HEK293 (cell line): Measurements from ENCODE around the gene RPS14.

ENCODE experiments used
- CTCF ChIA-PET: fragments of 350-600 bp; formaldehyde crosslinking; extraction: SDS; loops from one replicate; lab custom pipeline; 2021; ENCODE audit warnings: antibody characterized with exemption; lab: Yijun Ruan, JAX
- POLR2A ChIA-PET: fragments of 300-600 bp; formaldehyde crosslinking; extraction: SDS; loops from one replicate; lab custom pipeline; 2020; ENCODE audit warnings: antibody characterized with exemption, inconsistent platforms; lab: Yijun Ruan, JAX
- H3K27ac ChIP-seq: fragments of 200-500 bp; sonication (Bioruptor generic); 2 replicates; pipeline ENCODE4 v1.5.1; 2014; ENCODE audit warnings: low read depth, low read length, control low read depth, inconsistent platforms; ENCODE audit errors: extremely low read depth
- H3K36me3 ChIP-seq, 2 experiments: fragments of 200-500 bp in 1 of 2; sonication (Bioruptor generic) in 1 of 2; 1 replicate in 1 of 2; 2 replicates in 1 of 2; pipeline ENCODE4 v1.5.1; 2014 to 2017; ENCODE audit warnings: inconsistent platforms in 2 of 2, low read length in 2 of 2; ENCODE audit not compliant: control insufficient read depth in 2 of 2, insufficient read depth in 1 of 2
- H3K4me1 ChIP-seq: fragments of 200-500 bp; sonication (Bioruptor generic); 2 replicates; pipeline ENCODE4 v1.5.1; 2014; ENCODE audit warnings: mild to moderate bottlenecking, low read length, inconsistent platforms; ENCODE audit not compliant: control insufficient read depth, insufficient read depth
- H3K4me3 ChIP-seq: 2 replicates; pipeline ENCODE4 v1.5.1; 2011; ENCODE audit warnings: low read depth, mild to moderate bottlenecking, control low read depth, low read length, moderate library complexity
- H3K9me3 ChIP-seq: fragments of 200-500 bp; sonication (Bioruptor generic); 2 replicates; pipeline ENCODE4 v1.5.1; 2014; ENCODE audit warnings: low read depth, low read length, inconsistent platforms; ENCODE audit not compliant: control insufficient read depth, insufficient read depth
- BCL11A ChIP-seq: fragments of 450-650 bp; formaldehyde crosslinking; IDR thresholded peaks from 2 replicates; pipeline ENCODE4 v1.5.1; 2016; ENCODE audit warnings: low read depth, missing biosample characterization, missing genetic modification characterization
- GFI1B ChIP-seq: fragments of 450-650 bp; formaldehyde crosslinking; IDR thresholded peaks from 2 replicates; pipeline ENCODE4 v1.5.1; 2016; ENCODE audit warnings: missing biosample characterization, missing genetic modification characterization
- GLIS2 ChIP-seq: fragments of 450-650 bp; formaldehyde crosslinking; IDR thresholded peaks from 2 replicates; pipeline ENCODE4 v1.5.1; 2016; ENCODE audit warnings: missing biosample characterization, missing genetic modification characterization
- KLF1 ChIP-seq: fragments of 450-650 bp; formaldehyde crosslinking; IDR thresholded peaks from 2 replicates; pipeline ENCODE4 v1.5.1; 2016; ENCODE audit warnings: missing biosample characterization, missing genetic modification characterization
- KLF17 ChIP-seq: fragments of 450-650 bp; formaldehyde crosslinking; IDR thresholded peaks from 2 replicates; pipeline ENCODE4 v1.5.1; 2016; ENCODE audit warnings: missing biosample characterization, missing genetic modification characterization
- OSR2 ChIP-seq: fragments of 450-650 bp; formaldehyde crosslinking; IDR thresholded peaks from 2 replicates; pipeline ENCODE4 v1.5.1; 2016; ENCODE audit warnings: missing biosample characterization, missing genetic modification characterization
- SP3 ChIP-seq: fragments of 450-650 bp; formaldehyde crosslinking; IDR thresholded peaks from 2 replicates; pipeline ENCODE4 v1.5.1; 2016; ENCODE audit warnings: missing biosample characterization, missing genetic modification characterization
- WT1 ChIP-seq: fragments of 450-650 bp; formaldehyde crosslinking; IDR thresholded peaks from 2 replicates; pipeline ENCODE4 v1.5.1; 2016; ENCODE audit warnings: missing biosample characterization, missing genetic modification characterization
- ZEB2 ChIP-seq: fragments of 450-650 bp; formaldehyde crosslinking; IDR thresholded peaks from 2 replicates; pipeline ENCODE4 v1.5.1; 2016; ENCODE audit warnings: missing biosample characterization, missing genetic modification characterization
- ZFP69B ChIP-seq: fragments of 450-650 bp; formaldehyde crosslinking; IDR thresholded peaks from 2 replicates; pipeline ENCODE4 v1.5.1; 2016; ENCODE audit warnings: missing biosample characterization, missing genetic modification characterization
- ZNF121 ChIP-seq: fragments of 450-650 bp; formaldehyde crosslinking; IDR thresholded peaks from 2 replicates; pipeline ENCODE4 v1.5.1; 2016; ENCODE audit warnings: missing biosample characterization, missing genetic modification characterization
- ZNF23 ChIP-seq: fragments of 450-650 bp; formaldehyde crosslinking; IDR thresholded peaks from 2 replicates; pipeline ENCODE4 v1.5.1; 2016; ENCODE audit warnings: missing biosample characterization, missing genetic modification characterization, borderline replicate concordance
- ZNF24 ChIP-seq: fragments of 450-650 bp; formaldehyde crosslinking; IDR thresholded peaks from 2 replicates; pipeline ENCODE4 v1.5.1; 2016; ENCODE audit warnings: missing biosample characterization, missing genetic modification characterization
- ZNF324 ChIP-seq: fragments of 450-650 bp; formaldehyde crosslinking; IDR thresholded peaks from 2 replicates; pipeline ENCODE4 v1.5.1; 2016; ENCODE audit warnings: missing biosample characterization, missing genetic modification characterization
- ZNF335 ChIP-seq: fragments of 450-650 bp; formaldehyde crosslinking; conservative IDR thresholded peaks from 2 replicates; pipeline ENCODE4 v1.5.1; 2016; ENCODE audit warnings: missing biosample characterization, missing genetic modification characterization
- ZNF473 ChIP-seq: fragments of 450-650 bp; formaldehyde crosslinking; IDR thresholded peaks from 2 replicates; pipeline ENCODE4 v1.5.1; 2017; ENCODE audit warnings: missing biosample characterization, missing genetic modification characterization
- ZNF501 ChIP-seq: fragments of 450-650 bp; formaldehyde crosslinking; IDR thresholded peaks from 2 replicates; pipeline ENCODE4 v1.5.1; 2016; ENCODE audit warnings: missing biosample characterization, missing genetic modification characterization
- ZNF560 ChIP-seq: fragments of 450-650 bp; formaldehyde crosslinking; IDR thresholded peaks from 2 replicates; pipeline ENCODE4 v1.5.1; 2017; ENCODE audit warnings: missing biosample characterization, missing genetic modification characterization, borderline replicate concordance
- ZNF580 ChIP-seq: fragments of 450-650 bp; formaldehyde crosslinking; IDR thresholded peaks from 2 replicates; pipeline ENCODE4 v1.5.1; 2016; ENCODE audit warnings: missing biosample characterization, missing genetic modification characterization
- ZNF600 ChIP-seq: fragments of 450-650 bp; formaldehyde crosslinking; IDR thresholded peaks from 2 replicates; pipeline ENCODE4 v1.5.1; 2016; ENCODE audit warnings: missing biosample characterization, missing genetic modification characterization
- ZNF621 ChIP-seq: fragments of 450-650 bp; formaldehyde crosslinking; IDR thresholded peaks from 2 replicates; pipeline ENCODE4 v1.5.1; 2017; ENCODE audit warnings: missing biosample characterization, missing genetic modification characterization
- ZNF776 ChIP-seq: fragments of 450-650 bp; formaldehyde crosslinking; IDR thresholded peaks from 2 replicates; pipeline ENCODE4 v1.5.0; 2017; ENCODE audit warnings: missing biosample characterization, missing genetic modification characterization, borderline replicate concordance
- ZNF837 ChIP-seq: fragments of 450-650 bp; formaldehyde crosslinking; IDR thresholded peaks from 2 replicates; pipeline ENCODE4 v1.5.1; 2016; ENCODE audit warnings: missing biosample characterization, missing genetic modification characterization
- ZSCAN18 ChIP-seq: fragments of 450-650 bp; formaldehyde crosslinking; IDR thresholded peaks from 2 replicates; pipeline ENCODE4 v1.5.1; 2016; ENCODE audit warnings: missing biosample characterization, missing genetic modification characterization
- ZXDB ChIP-seq: fragments of 450-650 bp; formaldehyde crosslinking; IDR thresholded peaks from 2 replicates; pipeline ENCODE4 v1.5.1; 2016; ENCODE audit warnings: missing biosample characterization, missing genetic modification characterization
- TF ChIP-seq, protein P1 (sequence below): fragments of 450-650 bp; formaldehyde crosslinking; IDR thresholded peaks from 2 replicates; pipeline ENCODE4 v1.5.1; 2016; ENCODE audit warnings: missing biosample characterization, missing genetic modification characterization
- TF ChIP-seq, protein P2 (sequence below): fragments of 450-650 bp; formaldehyde crosslinking; IDR thresholded peaks from 2 replicates; pipeline ENCODE4 v1.5.1; 2016; ENCODE audit warnings: missing biosample characterization, missing genetic modification characterization
- TF ChIP-seq, protein P3 (sequence below): fragments of 450-650 bp; formaldehyde crosslinking; IDR thresholded peaks from 2 replicates; pipeline ENCODE4 v1.5.1; 2016; ENCODE audit warnings: missing biosample characterization, missing genetic modification characterization
- TF ChIP-seq, protein P4 (sequence below): fragments of 450-650 bp; formaldehyde crosslinking; IDR thresholded peaks from 2 replicates; pipeline ENCODE4 v1.5.1; 2016; ENCODE audit warnings: missing biosample characterization, missing genetic modification characterization

The RPS14 gene

DNA sequence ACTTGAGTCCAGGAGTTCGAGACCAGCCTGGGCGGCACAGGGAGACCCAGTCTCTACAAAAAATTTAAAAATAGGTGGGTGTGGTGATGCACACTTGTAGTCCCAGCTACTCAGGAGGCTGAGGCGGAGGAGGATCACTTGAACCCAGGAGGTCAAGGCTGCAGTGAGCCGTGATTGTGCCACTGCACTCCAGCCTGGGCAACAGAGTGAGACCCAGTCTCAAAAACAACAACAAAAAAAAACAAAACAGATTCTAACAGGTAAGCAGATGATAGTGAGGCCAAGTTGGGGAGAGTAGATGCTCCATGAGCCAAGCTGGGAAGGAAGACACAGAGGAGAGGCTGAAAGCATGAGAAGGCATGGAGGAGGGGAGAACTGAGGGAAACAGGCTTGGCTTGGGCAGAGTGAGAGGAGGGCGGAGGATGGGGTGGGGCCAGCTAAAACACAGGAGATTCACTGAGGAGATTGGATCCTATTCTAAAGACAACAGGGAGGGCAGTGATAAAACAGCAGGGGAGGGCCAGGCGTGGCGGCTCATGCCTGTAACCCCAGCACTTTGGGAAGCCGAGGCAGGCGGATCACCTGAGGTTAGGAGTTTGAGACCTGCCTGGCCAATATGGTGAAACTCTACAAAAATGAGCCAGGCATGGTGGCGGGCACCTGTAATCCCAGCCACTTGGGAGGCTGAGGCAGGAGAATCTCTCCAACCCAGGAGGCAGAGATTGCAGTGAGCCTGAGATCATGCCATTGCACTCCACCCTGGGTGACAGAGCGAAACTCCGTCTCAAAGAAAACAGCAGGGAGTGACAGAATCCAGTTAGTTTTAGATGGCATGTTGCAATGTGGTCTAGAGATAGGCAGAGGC, 8.4 kb downstream of the RPS14 start:
- CTCF ChIA-PET: interaction anchor here (1.2 kb wide), 1 partner anchor 91 kb away, joined by 3 read pairs; no protein-coding TSS in a partner anchor
- Histone ChIP-seq H3K4me1 (peaks cover 3% of the 10 kb centered on the region; the same call in 1 of the 2 replicates), H3K4me3 (no peak overlapping the region), H3K9me3 (no peaks in the 10 kb centered on the region), H3K27ac (no peak overlapping the region), H3K36me3 (peaks cover 11 to 32% of the 10 kb centered on the region in 2 experiments)
- POLR2A ChIA-PET: interaction anchor here (1.2 kb wide), 1 partner anchor 8 kb away, joined by 7 read pairs; the partner anchor contains the start of gene RPS14
- peak; percentile 32; the same call in 1 of the 2 replicates for TF ChIP-seq ZXDB (tag by site-specific recombination)
- TF ChIP-seq, protein P1, sequence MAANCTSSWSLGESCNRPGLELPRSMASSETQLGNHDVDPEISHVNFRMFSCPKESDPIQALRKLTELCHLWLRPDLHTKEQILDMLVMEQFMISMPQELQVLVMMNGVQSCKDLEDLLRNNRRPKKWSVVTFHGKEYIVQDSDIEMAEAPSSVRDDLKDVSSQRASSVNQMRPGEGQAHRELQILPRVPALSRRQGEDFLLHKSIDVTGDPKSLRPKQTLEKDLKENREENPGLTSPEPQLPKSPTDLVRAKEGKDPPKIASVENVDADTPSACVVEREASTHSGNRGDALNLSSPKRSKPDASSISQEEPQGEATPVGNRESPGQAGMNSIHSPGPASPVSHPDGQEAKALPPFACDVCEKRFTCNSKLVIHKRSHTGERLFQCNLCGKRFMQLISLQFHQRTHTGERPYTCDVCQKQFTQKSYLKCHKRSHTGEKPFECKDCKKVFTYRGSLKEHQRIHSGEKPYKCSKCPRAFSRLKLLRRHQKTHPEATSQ (tag by site-specific recombination): 0 out of 2 replicates have a peak, but pooled peaks have one; percentile 49
- TF ChIP-seq KLF1 (tag by site-specific recombination): peak; percentile 99
- no peak for TF ChIP-seq ZNF837 (tag by site-specific recombination)
- no peak for TF ChIP-seq ZNF621 (tag by site-specific recombination)
- peak; percentile 46 for TF ChIP-seq SP3 (tag by site-specific recombination)
- peak; percentile 63; the same call in 1 of the 2 replicates for TF ChIP-seq GFI1B
- TF ChIP-seq ZNF324 (tag by site-specific recombination): peak; percentile 60
- TF ChIP-seq WT1 (tag by site-specific recombination): peak; percentile 85
- TF ChIP-seq KLF17 (tag by site-specific recombination): peak; percentile 96
- TF ChIP-seq ZNF473 (tag by site-specific recombination): no peak
- TF ChIP-seq, protein P2, sequence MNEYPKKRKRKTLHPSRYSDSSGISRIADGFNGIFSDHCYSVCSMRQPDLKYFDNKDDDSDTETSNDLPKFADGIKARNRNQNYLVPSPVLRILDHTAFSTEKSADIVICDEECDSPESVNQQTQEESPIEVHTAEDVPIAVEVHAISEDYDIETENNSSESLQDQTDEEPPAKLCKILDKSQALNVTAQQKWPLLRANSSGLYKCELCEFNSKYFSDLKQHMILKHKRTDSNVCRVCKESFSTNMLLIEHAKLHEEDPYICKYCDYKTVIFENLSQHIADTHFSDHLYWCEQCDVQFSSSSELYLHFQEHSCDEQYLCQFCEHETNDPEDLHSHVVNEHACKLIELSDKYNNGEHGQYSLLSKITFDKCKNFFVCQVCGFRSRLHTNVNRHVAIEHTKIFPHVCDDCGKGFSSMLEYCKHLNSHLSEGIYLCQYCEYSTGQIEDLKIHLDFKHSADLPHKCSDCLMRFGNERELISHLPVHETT (tag by site-specific recombination): no peak
- TF ChIP-seq ZEB2 (tag by site-specific recombination): peak; percentile 73
- peak; percentile 94 for TF ChIP-seq ZNF335 (tag by site-specific recombination)
- peak; percentile 40; the same call in 1 of the 2 replicates for TF ChIP-seq OSR2 (tag by site-specific recombination)
- 0 out of 2 replicates have a peak, but pooled peaks have one; percentile 32 for TF ChIP-seq ZNF580 (tag by site-specific recombination)
- TF ChIP-seq ZNF776 (tag by site-specific recombination): no peak
- TF ChIP-seq GLIS2: peak; percentile 46; the same call in 1 of the 2 replicates
- no peak for TF ChIP-seq ZNF23
- TF ChIP-seq, protein P3, sequence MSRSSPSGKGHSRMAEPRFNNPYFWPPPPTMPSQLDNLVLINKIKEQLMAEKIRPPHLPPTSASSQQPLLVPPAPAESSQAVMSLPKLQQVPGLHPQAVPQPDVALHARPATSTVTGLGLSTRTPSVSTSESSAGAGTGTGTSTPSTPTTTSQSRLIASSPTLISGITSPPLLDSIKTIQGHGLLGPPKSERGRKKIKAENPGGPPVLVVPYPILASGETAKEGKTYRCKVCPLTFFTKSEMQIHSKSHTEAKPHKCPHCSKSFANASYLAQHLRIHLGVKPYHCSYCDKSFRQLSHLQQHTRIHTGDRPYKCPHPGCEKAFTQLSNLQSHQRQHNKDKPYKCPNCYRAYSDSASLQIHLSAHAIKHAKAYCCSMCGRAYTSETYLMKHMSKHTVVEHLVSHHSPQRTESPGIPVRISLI (tag by site-specific recombination): no peak
- TF ChIP-seq BCL11A (tag by site-specific recombination): peak; percentile 34; the same call in 1 of the 2 replicates
- no peak for TF ChIP-seq ZNF560
- TF ChIP-seq ZFP69B (tag by site-specific recombination): peak; percentile 47; the same call in 1 of the 2 replicates
- TF ChIP-seq ZNF501 (tag by site-specific recombination): 0 out of 2 replicates have a peak, but pooled peaks have one; percentile 28
- TF ChIP-seq ZNF24 (tag by site-specific recombination): peak; percentile 54; the same call in 1 of the 2 replicates
- TF ChIP-seq ZNF121 (tag by site-specific recombination): peak; percentile 94
- peak; percentile 97 for TF ChIP-seq ZNF600 (tag by site-specific recombination)
- TF ChIP-seq ZSCAN18 (tag by site-specific recombination): no peak
- TF ChIP-seq, protein P4, sequence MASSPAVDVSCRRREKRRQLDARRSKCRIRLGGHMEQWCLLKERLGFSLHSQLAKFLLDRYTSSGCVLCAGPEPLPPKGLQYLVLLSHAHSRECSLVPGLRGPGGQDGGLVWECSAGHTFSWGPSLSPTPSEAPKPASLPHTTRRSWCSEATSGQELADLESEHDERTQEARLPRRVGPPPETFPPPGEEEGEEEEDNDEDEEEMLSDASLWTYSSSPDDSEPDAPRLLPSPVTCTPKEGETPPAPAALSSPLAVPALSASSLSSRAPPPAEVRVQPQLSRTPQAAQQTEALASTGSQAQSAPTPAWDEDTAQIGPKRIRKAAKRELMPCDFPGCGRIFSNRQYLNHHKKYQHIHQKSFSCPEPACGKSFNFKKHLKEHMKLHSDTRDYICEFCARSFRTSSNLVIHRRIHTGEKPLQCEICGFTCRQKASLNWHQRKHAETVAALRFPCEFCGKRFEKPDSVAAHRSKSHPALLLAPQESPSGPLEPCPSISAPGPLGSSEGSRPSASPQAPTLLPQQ (tag by site-specific recombination): 0 out of 2 replicates have a peak, but pooled peaks have one; percentile 22
